Omental fat pad (tissue), 4 donors: ENCODE data around the gene GALNT10. TPM values are rescaled to one million over a fixed set of nuclear protein-coding genes. Genes with fewer than 3 reads are reported as not detected.

Experiments used
- ATAC-seq: fragments of 150-250 bp; one replicate; pipeline ENCODE4 v1.9.1; 2016; ENCODE audit warnings: mild to moderate bottlenecking, moderate library complexity; ENCODE audit not compliant: low FRiP score
- DNase-seq: peaks from one replicate; pipeline ENCODE4 v3.0.0-alpha.2; 2019; ENCODE audit warnings: low spot score
- total RNA-seq, 4 donors: library from RNA; depleted of rRNA; stranded (reverse); fragments of >200 nt; gene quantifications; one replicate each; pipeline ENCODE4 v1.1.0, GENCODE V29; 2016
- TF ChIP-seq, protein P1 (sequence below), 3 donors: fragments of 450-650 bp; IDR thresholded peaks; one replicate each; pipeline ENCODE4 v1.5.1; 2016 to 2017; ENCODE audit warnings: antibody characterized with exemption in 3 of 3, mild to moderate bottlenecking in 3 of 3, moderate library complexity in 2 of 3

GALNT10 gene
- total RNA-seq, 4 donors from 2014 or later = 21.3 to 49.7 (median 27.2) TPM

DNA sequence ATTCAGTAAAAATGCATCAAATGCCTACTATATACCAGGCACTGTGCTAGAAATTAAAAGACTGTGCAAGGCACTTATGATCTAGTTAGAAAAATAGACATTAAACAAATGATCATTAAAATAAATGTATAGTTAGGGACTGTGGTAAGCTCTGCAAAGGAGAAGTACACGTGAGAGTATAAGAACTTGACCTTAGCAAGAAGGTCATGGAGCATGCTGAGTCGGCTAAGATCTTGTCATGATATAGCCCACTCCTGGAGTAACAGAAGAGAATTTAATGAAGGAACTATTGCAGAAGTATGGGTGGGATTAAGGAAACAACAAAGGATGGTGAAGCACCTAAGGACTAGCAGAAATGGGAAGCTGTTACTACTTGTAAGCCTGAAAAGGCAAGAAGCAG, 231.8 kb downstream of the GALNT10 start:
- no peak for ATAC-seq
- TF ChIP-seq, protein P1, sequence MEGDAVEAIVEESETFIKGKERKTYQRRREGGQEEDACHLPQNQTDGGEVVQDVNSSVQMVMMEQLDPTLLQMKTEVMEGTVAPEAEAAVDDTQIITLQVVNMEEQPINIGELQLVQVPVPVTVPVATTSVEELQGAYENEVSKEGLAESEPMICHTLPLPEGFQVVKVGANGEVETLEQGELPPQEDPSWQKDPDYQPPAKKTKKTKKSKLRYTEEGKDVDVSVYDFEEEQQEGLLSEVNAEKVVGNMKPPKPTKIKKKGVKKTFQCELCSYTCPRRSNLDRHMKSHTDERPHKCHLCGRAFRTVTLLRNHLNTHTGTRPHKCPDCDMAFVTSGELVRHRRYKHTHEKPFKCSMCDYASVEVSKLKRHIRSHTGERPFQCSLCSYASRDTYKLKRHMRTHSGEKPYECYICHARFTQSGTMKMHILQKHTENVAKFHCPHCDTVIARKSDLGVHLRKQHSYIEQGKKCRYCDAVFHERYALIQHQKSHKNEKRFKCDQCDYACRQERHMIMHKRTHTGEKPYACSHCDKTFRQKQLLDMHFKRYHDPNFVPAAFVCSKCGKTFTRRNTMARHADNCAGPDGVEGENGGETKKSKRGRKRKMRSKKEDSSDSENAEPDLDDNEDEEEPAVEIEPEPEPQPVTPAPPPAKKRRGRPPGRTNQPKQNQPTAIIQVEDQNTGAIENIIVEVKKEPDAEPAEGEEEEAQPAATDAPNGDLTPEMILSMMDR (IDR thresholded peaks at IDR 0.05) = no peak
- no peak for DNase-seq

DNA sequence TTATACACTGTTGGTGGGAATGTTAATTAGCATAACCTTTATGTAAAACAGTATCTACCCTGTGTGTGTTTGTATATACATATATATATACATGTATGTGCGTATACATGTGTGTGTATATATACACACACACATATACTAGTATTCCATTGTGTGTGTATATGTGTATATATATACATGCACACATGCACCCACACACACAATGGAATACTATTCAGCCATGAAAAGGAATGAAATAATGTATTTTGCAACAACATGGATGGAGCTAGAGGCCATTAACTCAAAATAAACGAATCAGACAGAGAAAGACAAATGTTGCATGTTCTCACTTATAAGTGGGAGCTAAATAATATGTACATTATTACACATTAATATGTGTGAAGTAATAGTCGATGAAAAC, 237.7 kb downstream of the GALNT10 start:
- DNase-seq = no peak
- TF ChIP-seq, protein P1 (IDR thresholded peaks at IDR 0.05) = no peak
- no peak for ATAC-seq

GRCh38 chr5:154429341-154429740, 238.8 kb downstream of the GALNT10 start:
- TF ChIP-seq, protein P1 (IDR thresholded peaks at IDR 0.05) = no peak
- no peak for DNase-seq
- ATAC-seq = no peak

DNA sequence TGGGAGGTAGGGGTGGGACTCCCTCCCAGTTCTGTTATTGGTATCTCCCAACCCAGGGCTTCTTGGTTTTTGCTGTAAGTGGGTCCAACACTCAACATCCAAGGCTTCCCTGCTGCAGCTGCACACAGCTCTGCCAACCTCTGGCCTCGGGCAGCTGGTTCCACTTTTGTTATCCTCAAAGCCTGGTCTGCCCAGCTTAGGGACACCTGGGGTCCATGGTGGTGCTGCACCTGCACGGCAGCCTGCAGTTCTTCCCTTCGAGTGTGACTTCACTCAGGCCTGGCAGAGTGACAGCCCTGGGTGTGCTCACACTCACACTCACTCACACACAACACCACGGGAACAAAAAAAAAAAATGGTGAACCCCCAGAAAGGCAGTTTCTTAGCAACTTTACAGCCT, 239.9 kb downstream of the GALNT10 start:
- ATAC-seq (no peak), DNase-seq (no peak)
- TF ChIP-seq, protein P1 (IDR thresholded peaks at IDR 0.05) = no peak

DNA sequence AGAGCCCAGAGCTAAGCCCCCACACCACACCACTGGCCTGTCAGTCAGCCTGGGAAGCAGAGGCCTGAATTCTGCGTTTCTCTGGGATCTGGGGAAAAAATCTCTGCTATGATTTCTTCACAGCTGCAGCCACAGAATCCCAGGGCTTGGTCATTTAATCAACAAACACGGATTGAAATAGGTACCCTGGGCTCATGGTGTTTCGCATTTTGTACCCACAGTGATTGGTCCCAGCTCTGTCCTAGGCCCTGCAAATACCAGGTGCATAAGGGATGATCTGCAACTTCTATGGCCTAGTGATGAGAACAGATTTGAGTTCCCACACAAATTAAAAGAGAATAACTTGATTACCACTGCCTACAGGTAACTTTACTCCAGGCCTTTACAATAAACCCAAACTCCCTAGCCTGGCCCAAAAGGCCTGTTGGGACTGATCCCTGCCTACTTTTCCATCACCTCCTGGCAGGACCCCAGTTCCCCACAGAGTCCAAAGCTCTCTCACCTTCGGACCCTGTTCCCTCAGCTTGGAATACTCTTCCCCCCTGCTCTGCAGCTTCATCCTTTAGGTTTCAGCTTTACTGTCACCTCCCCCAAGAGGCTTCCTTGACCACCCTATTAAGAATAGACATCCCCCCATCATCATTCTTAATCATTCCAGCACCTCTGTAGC, 240.6 kb downstream of the GALNT10 start:
- ATAC-seq (no peak), DNase-seq (no peak)
- TF ChIP-seq, protein P1 (IDR thresholded peaks at IDR 0.05) = no peak

DNA sequence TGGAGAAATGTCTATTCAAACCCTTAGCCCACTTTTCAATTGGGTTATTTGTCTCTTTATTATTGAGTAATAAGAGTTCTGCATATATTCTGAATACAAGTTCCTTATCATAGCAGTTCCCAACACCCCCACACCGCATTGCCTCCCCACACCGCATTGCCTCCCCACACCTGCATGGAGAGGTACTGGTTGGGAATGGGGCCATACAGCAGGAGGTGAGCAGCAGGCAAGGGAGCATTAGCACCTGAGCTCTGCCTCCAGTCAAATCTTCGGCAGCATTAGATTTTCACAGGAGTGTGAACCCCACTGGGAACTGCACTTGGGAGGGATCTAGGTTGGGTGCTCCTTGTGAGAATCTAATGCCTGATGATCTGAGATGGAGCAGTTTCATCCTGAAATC, 244.7 kb downstream of the GALNT10 start:
- DNase-seq (no peak), ATAC-seq (no peak)
- TF ChIP-seq, protein P1 (IDR thresholded peaks at IDR 0.05) = no peak

GRCh38 chr5:154437281-154437965, 246.9 kb downstream of the GALNT10 start:
- no peak for DNase-seq
- TF ChIP-seq, protein P1 (IDR thresholded peaks at IDR 0.05) = no peak
- ATAC-seq = no peak
